SK-N-SH treated with all-trans-retinoic acid at 6 μM for 48 hours (cell line): ENCODE measurements around the gene ANKRD2.

ENCODE experiments used
- ATAC-seq: fragments of 200-7000 bp; cut with Tn5 transposase; 3 replicates; pipeline ENCODE4 v1.9.1; 2020; ENCODE audit warnings: mild to moderate bottlenecking, moderate library complexity
- ARNTL ChIP-seq: fragments of 450-650 bp; formaldehyde crosslinking; IDR thresholded peaks from 2 replicates; pipeline ENCODE4 v1.5.0; 2020; ENCODE audit warnings: low read depth, mild to moderate bottlenecking, moderate library complexity, borderline replicate concordance
- BACH2 ChIP-seq: fragments of 250-450 bp; sonication (Bioruptor Pico); IDR thresholded peaks from 2 replicates; pipeline ENCODE4 v1.9.0; 2021; ENCODE audit warnings: mild to moderate bottlenecking, borderline replicate concordance
- CREB5 ChIP-seq: fragments of 250-450 bp; sonication (Bioruptor Pico); IDR thresholded peaks from 2 replicates; pipeline ENCODE4 v1.5.1; 2020; ENCODE audit warnings: low read depth, mild to moderate bottlenecking, moderate library complexity
- CSRNP3 ChIP-seq: fragments of 250-450 bp; sonication (Bioruptor Pico); IDR thresholded peaks from 2 replicates; pipeline ENCODE4 v1.5.1; 2021; ENCODE audit warnings: mild to moderate bottlenecking, moderate library complexity
- GLIS3 ChIP-seq: fragments of 250-450 bp; sonication (Bioruptor Pico); IDR thresholded peaks from 2 replicates; pipeline ENCODE4 v1.5.0; 2020; ENCODE audit warnings: mild to moderate bottlenecking, moderate library complexity
- ISL1 ChIP-seq: fragments of 250-450 bp; sonication (Bioruptor Pico); IDR thresholded peaks from 2 replicates; pipeline ENCODE4 v2.1.2; 2022; ENCODE audit warnings: mild to moderate bottlenecking, moderate library complexity
- OSR1 ChIP-seq: fragments of 250-450 bp; sonication (Bioruptor Pico); IDR thresholded peaks from 2 replicates; pipeline ENCODE4 v1.8.0; 2022; ENCODE audit warnings: moderate library complexity, mild to moderate bottlenecking, inconsistent platforms
- PATZ1 ChIP-seq: fragments of 250-450 bp; sonication (Bioruptor Pico); IDR thresholded peaks from 2 replicates; pipeline ENCODE4 v1.8.0; 2020; ENCODE audit warnings: mild to moderate bottlenecking, moderate library complexity, borderline replicate concordance
- PPARA ChIP-seq: fragments of 250-450 bp; sonication (Bioruptor Pico); IDR thresholded peaks from 2 replicates; pipeline ENCODE4 v1.5.0; 2020; ENCODE audit warnings: mild to moderate bottlenecking, borderline replicate concordance
- SNAI2 ChIP-seq: fragments of 250-450 bp; sonication (Bioruptor Pico); IDR thresholded peaks from 2 replicates; pipeline ENCODE4 v1.5.0; 2020; ENCODE audit warnings: mild to moderate bottlenecking, moderate library complexity
- TCF4 ChIP-seq: fragments of 250-450 bp; sonication (Bioruptor Pico); IDR thresholded peaks from 2 replicates; pipeline ENCODE4 v1.8.0; 2021; ENCODE audit warnings: mild to moderate bottlenecking, moderate library complexity, borderline replicate concordance
- TSHZ2 ChIP-seq: fragments of 250-450 bp; sonication (Bioruptor Pico); IDR thresholded peaks from 2 replicates; pipeline ENCODE4 v1.5.0; 2020; ENCODE audit warnings: mild to moderate bottlenecking, moderate library complexity
- ZC3H10 ChIP-seq: fragments of 250-450 bp; sonication (Bioruptor Pico); IDR thresholded peaks from 2 replicates; pipeline ENCODE4 v1.5.1; 2021; ENCODE audit warnings: mild to moderate bottlenecking, moderate library complexity
- ZFP3 ChIP-seq: fragments of 250-450 bp; sonication (Bioruptor Pico); IDR thresholded peaks from 2 replicates; pipeline ENCODE4 v1.5.0; 2020; ENCODE audit warnings: mild to moderate bottlenecking, moderate library complexity
- ZNF70 ChIP-seq: fragments of 450-650 bp; formaldehyde crosslinking; IDR thresholded peaks from 2 replicates; pipeline ENCODE4 v1.5.0; 2020; ENCODE audit warnings: mild to moderate bottlenecking, moderate library complexity
- ZNF8 ChIP-seq: fragments of 450-650 bp; formaldehyde crosslinking; IDR thresholded peaks from 2 replicates; pipeline ENCODE4 v1.5.0; 2020; ENCODE audit warnings: mild to moderate bottlenecking, moderate library complexity
- TF ChIP-seq, protein P1 (sequence below): fragments of 250-450 bp; sonication (Bioruptor Pico); IDR thresholded peaks from 2 replicates; pipeline ENCODE4 v1.8.0; 2021; ENCODE audit warnings: low read depth, mild to moderate bottlenecking, moderate library complexity, borderline replicate concordance

The ANKRD2 gene

GRCh38 chr10:97611473-97611872 lies 38.9 kb downstream of the ANKRD2 start:
- ATAC-seq = no peak
- TF ChIP-seq TCF4 (no peak), BACH2 (no peak), PATZ1 (CRISPR knock-in tag) (no peak), GLIS3 (CRISPR knock-in tag) (no peak), PPARA (CRISPR knock-in tag) (no peak), TSHZ2 (CRISPR knock-in tag) (no peak), ZNF70 (CRISPR knock-in tag) (no peak), ZC3H10 (no peak), ZFP3 (no peak), CREB5 (no peak), ZNF8 (CRISPR knock-in tag) (no peak), CSRNP3 (no peak), ARNTL (CRISPR knock-in tag) (no peak), SNAI2 (CRISPR knock-in tag) (no peak)
- TF ChIP-seq, protein P1, sequence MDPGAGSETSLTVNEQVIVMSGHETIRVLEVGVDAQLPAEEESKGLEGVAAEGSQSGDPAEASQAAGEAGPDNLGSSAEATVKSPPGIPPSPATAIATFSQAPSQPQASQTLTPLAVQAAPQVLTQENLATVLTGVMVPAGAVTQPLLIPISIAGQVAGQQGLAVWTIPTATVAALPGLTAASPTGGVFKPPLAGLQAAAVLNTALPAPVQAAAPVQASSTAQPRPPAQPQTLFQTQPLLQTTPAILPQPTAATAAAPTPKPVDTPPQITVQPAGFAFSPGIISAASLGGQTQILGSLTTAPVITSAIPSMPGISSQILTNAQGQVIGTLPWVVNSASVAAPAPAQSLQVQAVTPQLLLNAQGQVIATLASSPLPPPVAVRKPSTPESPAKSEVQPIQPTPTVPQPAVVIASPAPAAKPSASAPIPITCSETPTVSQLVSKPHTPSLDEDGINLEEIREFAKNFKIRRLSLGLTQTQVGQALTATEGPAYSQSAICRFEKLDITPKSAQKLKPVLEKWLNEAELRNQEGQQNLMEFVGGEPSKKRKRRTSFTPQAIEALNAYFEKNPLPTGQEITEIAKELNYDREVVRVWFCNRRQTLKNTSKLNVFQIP = no peak

DNA sequence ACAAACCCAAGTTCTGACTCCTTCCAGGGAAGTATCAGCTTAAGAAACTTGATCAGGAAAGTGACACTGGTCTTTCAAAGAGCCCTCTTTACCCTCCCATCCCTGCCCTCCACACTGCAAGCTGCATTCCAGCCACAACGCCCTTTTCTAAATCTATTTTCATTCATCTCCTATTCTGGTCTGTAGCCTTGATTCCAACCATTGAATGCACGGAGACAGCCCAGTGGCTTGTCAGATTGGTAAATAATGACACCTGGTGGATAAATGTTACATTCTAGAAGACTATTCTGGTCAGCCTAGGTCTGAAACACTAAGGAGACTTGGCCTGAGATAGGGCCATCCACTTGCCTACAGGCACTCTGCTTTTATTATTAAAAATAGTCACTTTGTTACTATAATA lies 39.8 kb downstream of the ANKRD2 start:
- ATAC-seq = peak; percentile 99
- TF ChIP-seq ZFP3 (no peak), OSR1 (no peak), CSRNP3 (no peak), GLIS3 (CRISPR knock-in tag) (no peak), CREB5 (no peak), ISL1 (no peak)
- TF ChIP-seq, protein P1 = no peak
